PFSK-1 (cell line): ENCODE results near the gene MARK3.

Experiments
- FOXP2 ChIP-seq: optimal IDR thresholded peaks from 2 replicates; pipeline ENCODE3; 2011; ENCODE audit warnings: borderline replicate concordance, control low read depth, inconsistent platforms; ENCODE audit not compliant: insufficient read depth; ENCODE audit errors: extremely low read length, extremely low read depth
- POLR2AphosphoS5 ChIP-seq: IDR thresholded peaks from 2 replicates; pipeline ENCODE4 v1.6.1; 2012; ENCODE audit warnings: low read depth, mild to moderate bottlenecking, control low read depth, low read length, moderate library complexity
- SIN3A ChIP-seq: IDR thresholded peaks from 2 replicates; pipeline ENCODE4 v1.6.1; 2012; ENCODE audit warnings: mild to moderate bottlenecking, low read length, moderate library complexity, borderline replicate concordance; ENCODE audit not compliant: insufficient read depth
- TAF1 ChIP-seq: IDR thresholded peaks from 2 replicates; pipeline ENCODE4 v1.6.1; 2012; ENCODE audit warnings: low read length, control low read depth, borderline replicate concordance; ENCODE audit not compliant: insufficient read depth
- TF ChIP-seq, protein P1 (sequence below), 2 experiments: IDR thresholded peaks; 2 replicates each; pipeline versions ENCODE4 v1.6.1 to v1.8.0; 2011 to 2012; ENCODE audit warnings: low read depth in 2 of 2, low read length in 2 of 2, control low read depth in 1 of 2, inconsistent platforms in 1 of 2, mild to moderate bottlenecking in 1 of 2, moderate library complexity in 1 of 2; ENCODE audit not compliant: insufficient read depth in 1 of 2

DNA sequence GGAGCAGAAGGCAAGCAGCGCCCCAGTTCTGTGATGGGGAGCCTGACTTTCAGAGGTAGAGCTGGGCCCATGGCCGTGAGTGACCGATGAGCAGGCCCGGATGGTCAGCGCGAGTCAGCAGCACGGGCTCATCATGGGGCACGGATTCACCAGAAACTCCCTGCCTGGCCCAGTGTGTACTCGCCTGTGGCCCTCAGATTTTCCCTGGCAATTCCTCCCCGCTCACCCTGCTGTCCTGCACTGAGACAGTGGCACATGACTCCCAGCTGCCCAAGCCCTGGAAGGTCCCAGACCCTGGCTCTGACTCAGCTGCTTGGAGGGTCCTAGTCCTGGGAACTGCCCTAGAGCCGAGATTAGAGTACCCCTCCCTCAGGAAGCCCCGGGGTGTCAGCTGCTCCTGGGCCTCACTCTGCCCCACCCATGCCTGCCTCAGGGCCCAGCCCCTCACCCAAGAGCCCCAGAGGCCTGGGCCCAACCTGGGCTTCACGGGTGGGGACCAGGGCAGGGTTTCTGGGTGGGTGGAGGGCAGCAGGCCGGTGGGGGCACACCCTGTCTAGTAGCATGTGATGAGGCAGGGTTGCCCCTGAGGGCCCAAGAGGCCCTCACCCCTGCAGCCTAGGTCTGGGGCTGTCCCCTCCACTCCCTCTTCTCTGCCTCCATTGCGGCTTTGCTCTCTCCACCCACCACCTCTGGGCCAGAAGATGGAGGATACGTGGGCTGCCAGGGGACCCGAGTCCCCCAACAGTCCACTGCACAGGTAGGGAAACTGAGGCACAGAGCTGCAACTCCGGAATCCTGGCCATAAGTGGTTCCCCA, 152.2 kb downstream of the MARK3 start:
- TF ChIP-seq TAF1 (no peak), POLR2AphosphoS5 (no peak), FOXP2 (no peak), SIN3A (no peak)
- TF ChIP-seq, protein P1, sequence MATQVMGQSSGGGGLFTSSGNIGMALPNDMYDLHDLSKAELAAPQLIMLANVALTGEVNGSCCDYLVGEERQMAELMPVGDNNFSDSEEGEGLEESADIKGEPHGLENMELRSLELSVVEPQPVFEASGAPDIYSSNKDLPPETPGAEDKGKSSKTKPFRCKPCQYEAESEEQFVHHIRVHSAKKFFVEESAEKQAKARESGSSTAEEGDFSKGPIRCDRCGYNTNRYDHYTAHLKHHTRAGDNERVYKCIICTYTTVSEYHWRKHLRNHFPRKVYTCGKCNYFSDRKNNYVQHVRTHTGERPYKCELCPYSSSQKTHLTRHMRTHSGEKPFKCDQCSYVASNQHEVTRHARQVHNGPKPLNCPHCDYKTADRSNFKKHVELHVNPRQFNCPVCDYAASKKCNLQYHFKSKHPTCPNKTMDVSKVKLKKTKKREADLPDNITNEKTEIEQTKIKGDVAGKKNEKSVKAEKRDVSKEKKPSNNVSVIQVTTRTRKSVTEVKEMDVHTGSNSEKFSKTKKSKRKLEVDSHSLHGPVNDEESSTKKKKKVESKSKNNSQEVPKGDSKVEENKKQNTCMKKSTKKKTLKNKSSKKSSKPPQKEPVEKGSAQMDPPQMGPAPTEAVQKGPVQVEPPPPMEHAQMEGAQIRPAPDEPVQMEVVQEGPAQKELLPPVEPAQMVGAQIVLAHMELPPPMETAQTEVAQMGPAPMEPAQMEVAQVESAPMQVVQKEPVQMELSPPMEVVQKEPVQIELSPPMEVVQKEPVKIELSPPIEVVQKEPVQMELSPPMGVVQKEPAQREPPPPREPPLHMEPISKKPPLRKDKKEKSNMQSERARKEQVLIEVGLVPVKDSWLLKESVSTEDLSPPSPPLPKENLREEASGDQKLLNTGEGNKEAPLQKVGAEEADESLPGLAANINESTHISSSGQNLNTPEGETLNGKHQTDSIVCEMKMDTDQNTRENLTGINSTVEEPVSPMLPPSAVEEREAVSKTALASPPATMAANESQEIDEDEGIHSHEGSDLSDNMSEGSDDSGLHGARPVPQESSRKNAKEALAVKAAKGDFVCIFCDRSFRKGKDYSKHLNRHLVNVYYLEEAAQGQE (IDR thresholded peaks at IDR 0.05; ENCODE audit: insufficient read depth in 1 of 2, low read depth in 2 of 2, low read length in 2 of 2), result no peak
